Trophoblast cell (in vitro differentiated cells and primary cell): ENCODE data around the gene IER5.

ENCODE experiments used
- DNase-seq, 2 donors: peaks; one replicate each; pipeline ENCODE4 v3.0.0-alpha.2; 2016
- H2AFZ ChIP-seq: 2 replicates; pipeline ENCODE4 v1.6.1; 2013; ENCODE audit warnings: low read length, moderate library complexity, mild to moderate bottlenecking; ENCODE audit not compliant: insufficient read depth, poor library complexity
- H2AK5ac ChIP-seq: 2 replicates; pipeline ENCODE4 v1.6.1; 2013; ENCODE audit warnings: mild to moderate bottlenecking, low read length
- H2BK120ac ChIP-seq: 2 replicates; pipeline ENCODE4 v1.6.1; 2013; ENCODE audit warnings: low read length, mild to moderate bottlenecking, moderate library complexity; ENCODE audit not compliant: insufficient read depth, poor library complexity
- H2BK12ac ChIP-seq: 2 replicates; pipeline ENCODE4 v1.6.1; 2013; ENCODE audit warnings: mild to moderate bottlenecking, low read length, moderate library complexity
- H2BK5ac ChIP-seq: 2 replicates; pipeline ENCODE4 v1.6.1; 2013; ENCODE audit warnings: low read length, low read depth, moderate library complexity, mild to moderate bottlenecking; ENCODE audit not compliant: poor library complexity
- H3K14ac ChIP-seq: 2 replicates; pipeline ENCODE4 v1.6.1; 2013; ENCODE audit warnings: mild to moderate bottlenecking, low read length
- H3K18ac ChIP-seq: 2 replicates; pipeline ENCODE4 v1.6.1; 2013; ENCODE audit warnings: mild to moderate bottlenecking, low read length
- H3K23ac ChIP-seq: 2 replicates; pipeline ENCODE4 v1.6.1; 2013; ENCODE audit warnings: low read length
- H3K27ac ChIP-seq: 2 replicates; pipeline ENCODE4 v1.5.1; 2013; ENCODE audit warnings: low read depth, mild to moderate bottlenecking, inconsistent platforms, low read length, moderate library complexity
- H3K27me3 ChIP-seq: 2 replicates; pipeline ENCODE4 v1.6.1; 2013; ENCODE audit warnings: inconsistent platforms, mild to moderate bottlenecking, low read length, moderate library complexity; ENCODE audit not compliant: insufficient read depth
- H3K36me3 ChIP-seq, 2 experiments: 1 replicate in 1 of 2; 2 replicates in 1 of 2; pipeline ENCODE4 v1.6.1; 2013; ENCODE audit warnings: low read length in 2 of 2, mild to moderate bottlenecking in 2 of 2, moderate library complexity in 1 of 2; ENCODE audit not compliant: insufficient read depth in 2 of 2, control insufficient read depth in 1 of 2
- H3K4ac ChIP-seq: 2 replicates; pipeline ENCODE4 v1.6.1; 2013; ENCODE audit warnings: low read depth, mild to moderate bottlenecking, low read length, moderate library complexity
- H3K4me1 ChIP-seq, 2 experiments: 1 replicate in 1 of 2; 2 replicates in 1 of 2; pipeline ENCODE4 v1.6.1; 2013; ENCODE audit warnings: low read length in 2 of 2, mild to moderate bottlenecking in 2 of 2, moderate library complexity in 1 of 2; ENCODE audit not compliant: insufficient read depth in 2 of 2, control insufficient read depth in 1 of 2
- H3K4me2 ChIP-seq: 2 replicates; pipeline ENCODE4 v1.6.1; 2013; ENCODE audit warnings: inconsistent platforms, mild to moderate bottlenecking, low read length, moderate library complexity
- H3K4me3 ChIP-seq: 2 replicates; pipeline ENCODE4 v1.5.1; 2013; ENCODE audit warnings: mild to moderate bottlenecking, low read depth, low read length, inconsistent platforms
- H3K79me1 ChIP-seq: one replicate; pipeline ENCODE4 v1.6.1; 2013; ENCODE audit warnings: low read length
- H3K79me2 ChIP-seq: 2 replicates; pipeline ENCODE4 v1.6.1; 2013; ENCODE audit warnings: low read length, mild to moderate bottlenecking; ENCODE audit not compliant: control insufficient read depth, insufficient read depth, poor library complexity
- H3K9ac ChIP-seq: 2 replicates; pipeline ENCODE4 v1.6.1; 2013; ENCODE audit warnings: mild to moderate bottlenecking, low read length
- H3K9me3 ChIP-seq: 2 replicates; pipeline ENCODE4 v1.6.1; 2013; ENCODE audit warnings: low read depth, mild to moderate bottlenecking, control low read depth, inconsistent platforms, low read length; ENCODE audit not compliant: insufficient read depth
- H4K12ac ChIP-seq: 2 replicates; pipeline ENCODE4 v1.6.1; 2013; ENCODE audit warnings: low read depth, mild to moderate bottlenecking, low read length, moderate library complexity
- H4K8ac ChIP-seq: 2 replicates; pipeline ENCODE4 v1.6.1; 2013; ENCODE audit warnings: low read depth, mild to moderate bottlenecking, low read length, moderate library complexity
- H4K91ac ChIP-seq: one replicate; pipeline ENCODE4 v1.6.1; 2013; ENCODE audit warnings: low read depth, mild to moderate bottlenecking, low read length, moderate library complexity
- WGBS: extraction: QIAGEN DNeasy Blood & Tissue Kit; methylation state at CpG from one replicate; pipeline ENCODE4 v1.1.7; 2013; ENCODE audit warnings: missing lambda C conversion rate; ENCODE audit not compliant: insufficient read length, insufficient coverage; ENCODE audit errors: extremely low coverage; 5-methylcytosine and 5-hydroxymethylcytosine counted together

IER5 gene

GRCh38 chr1:181086926-181087325 lies 1.6 kb upstream of the IER5 start:
- Histone ChIP-seq H3K36me3 (no peaks in the 10 kb centered on the region), H3K79me1 (peaks cover 15% of the 10 kb centered on the region), H3K9ac (no peak overlapping the region), H2BK120ac (no peak overlapping the region), H4K12ac (no peak overlapping the region), H2BK12ac (no peak overlapping the region), H3K4me1 (peaks cover 0 to 2% of the 10 kb centered on the region in 2 experiments), H2AFZ (no peak overlapping the region), H4K91ac (no peak overlapping the region), H3K27me3 (no peaks in the 10 kb centered on the region), H2BK5ac (no peak overlapping the region), H3K79me2 (peaks cover 12% of the 10 kb centered on the region), H3K23ac (no peak overlapping the region), H2AK5ac (no peak overlapping the region), H3K14ac (no peak overlapping the region), H3K18ac (no peak overlapping the region), H3K4me3 (no peak overlapping the region), H3K4ac (no peak overlapping the region), H3K9me3 (peaks cover 2% of the 10 kb centered on the region), H3K27ac (no peak overlapping the region), H3K4me2 (no peak overlapping the region), H4K8ac (no peak overlapping the region)
- WGBS, result no CpG with 5 or more reads among the region's 5 CpGs
- DNase-seq, result peak; percentile 80 to 81

DNA sequence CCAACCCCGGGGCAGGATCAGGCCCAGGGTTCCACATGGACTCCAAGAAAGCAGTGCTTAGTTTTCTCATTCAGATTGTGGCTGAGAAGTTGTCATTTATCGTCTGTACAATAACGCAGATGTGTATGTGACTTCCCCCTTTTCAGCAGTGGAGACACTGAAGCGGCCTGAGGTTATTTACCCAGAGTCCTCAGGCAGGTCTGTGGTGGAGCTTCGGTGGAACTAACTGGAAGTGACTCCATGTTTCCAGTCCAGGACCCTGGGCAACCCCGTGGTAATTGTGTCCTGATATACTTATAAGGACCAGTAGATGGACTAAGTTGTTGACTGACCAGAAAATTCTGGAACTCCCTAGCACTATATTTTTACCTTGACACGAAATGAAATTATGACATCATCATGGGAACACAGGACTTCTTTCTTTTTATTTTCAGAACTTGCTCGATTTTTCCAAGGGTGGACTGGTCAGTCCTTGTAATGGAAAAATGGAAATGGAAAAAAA lies 1.0 kb upstream of the IER5 start:
- H3K9ac ChIP-seq, result no peak overlapping the region
- H4K91ac ChIP-seq, result no peak overlapping the region
- H2BK120ac ChIP-seq, result no peak overlapping the region
- no peak overlapping the region for H3K4me3 ChIP-seq
- no peak overlapping the region for H3K18ac ChIP-seq
- H3K23ac ChIP-seq, result no peak overlapping the region
- H3K36me3 ChIP-seq, result no peaks in the 10 kb centered on the region
- no peak overlapping the region for H3K4me2 ChIP-seq
- peaks cover 12% of the 10 kb centered on the region for H3K79me2 ChIP-seq
- no peak overlapping the region for H3K4ac ChIP-seq
- H4K12ac ChIP-seq, result no peak overlapping the region
- no peak overlapping the region for H3K14ac ChIP-seq
- no peak overlapping the region for H2BK5ac ChIP-seq
- WGBS, result no CpG with 5 or more reads among the region's 8 CpGs
- H3K9me3 ChIP-seq, result peaks cover 2% of the 10 kb centered on the region
- no peak overlapping the region for H3K27ac ChIP-seq
- no peak overlapping the region for H2AK5ac ChIP-seq
- H3K4me1 ChIP-seq, result peaks cover 0 to 2% of the 10 kb centered on the region in 2 experiments
- peaks cover 15% of the 10 kb centered on the region for H3K79me1 ChIP-seq
- H4K8ac ChIP-seq, result no peak overlapping the region
- H2BK12ac ChIP-seq, result no peak overlapping the region
- H2AFZ ChIP-seq, result no peak overlapping the region
- peak in 1 of 2 donors; percentile 48 for DNase-seq
- H3K27me3 ChIP-seq, result no peaks in the 10 kb centered on the region

DNA sequence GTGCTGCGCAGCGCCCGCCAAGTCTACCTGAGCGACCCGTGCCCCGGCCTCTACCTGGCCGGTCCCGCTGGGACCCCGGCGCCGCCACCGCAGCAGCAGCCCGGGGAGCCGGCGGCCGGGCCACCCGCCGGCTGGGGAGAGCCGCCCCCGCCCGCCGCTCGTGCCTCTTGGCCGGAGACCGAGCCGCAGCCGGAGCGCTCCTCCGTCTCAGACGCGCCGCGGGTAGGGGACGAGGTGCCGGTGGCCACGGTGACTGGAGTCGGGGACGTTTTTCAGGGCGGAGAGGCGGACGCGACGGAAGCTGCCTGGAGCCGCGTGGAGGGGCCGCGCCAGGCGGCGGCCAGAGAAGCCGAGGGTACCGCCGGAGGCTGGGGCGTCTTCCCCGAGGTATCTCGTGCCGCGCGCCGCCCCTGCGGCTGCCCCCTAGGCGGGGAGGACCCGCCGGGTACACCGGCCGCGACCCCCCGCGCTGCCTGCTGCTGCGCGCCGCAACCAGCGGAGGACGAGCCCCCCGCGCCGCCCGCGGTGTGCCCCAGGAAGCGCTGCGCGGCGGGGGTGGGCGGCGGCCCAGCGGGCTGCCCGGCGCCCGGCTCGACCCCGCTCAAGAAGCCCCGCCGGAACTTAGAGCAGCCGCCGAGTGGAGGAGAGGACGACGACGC lies 646 bp downstream of the IER5 start:
- WGBS, result no CpG with 5 or more reads among the region's 97 CpGs
- Histone ChIP-seq H4K12ac (peak overlapping the region; percentile 14), H3K18ac (peak overlapping the region; percentile 40), H3K79me1 (peaks cover 15% of the 10 kb centered on the region), H2BK12ac (peak overlapping the region; percentile 3), H2AFZ (peak overlapping the region; percentile 30), H4K8ac (peak overlapping the region; percentile 61), H3K9me3 (peaks cover 2% of the 10 kb centered on the region), H2AK5ac (no peak overlapping the region), H3K4me2 (peak overlapping the region; percentile 97), H4K91ac (peak overlapping the region; percentile 60), H3K27ac (peak overlapping the region; percentile 31), H3K36me3 (no peaks in the 10 kb centered on the region), H2BK5ac (peak overlapping the region; percentile 32), H3K9ac (peak overlapping the region; percentile 85), H3K4me1 (peaks cover 0 to 2% of the 10 kb centered on the region in 2 experiments), H3K4ac (peak overlapping the region; percentile 92), H3K79me2 (peaks cover 12% of the 10 kb centered on the region), H3K14ac (peak overlapping the region; percentile 63), H3K23ac (no peak overlapping the region), H3K4me3 (peak overlapping the region; percentile 92), H3K27me3 (no peaks in the 10 kb centered on the region), H2BK120ac (peak overlapping the region; percentile 21)
- no peak for DNase-seq

- no CpG with 5 or more reads among the region's 48 CpGs for WGBS
These were observed 1.4 kb downstream of the IER5 start for GRCh38 chr1:181089676-181090544.

More at GRCh38 chr1:181089676-181090544, 1.4 kb downstream of the IER5 start:
- Histone ChIP-seq H2AK5ac (peak overlapping the region; percentile 13), H3K79me2 (peaks cover 12% of the 10 kb centered on the region), H4K12ac (peak overlapping the region; percentile 17), H3K79me1 (peaks cover 15% of the 10 kb centered on the region), H3K18ac (peak overlapping the region; percentile 40), H2BK120ac (peak overlapping the region; percentile 21), H3K9ac (peak overlapping the region; percentile 20), H2AFZ (no peak overlapping the region), H3K27me3 (no peaks in the 10 kb centered on the region), H3K23ac (no peak overlapping the region), H4K8ac (peak overlapping the region; percentile 8), H2BK5ac (peak overlapping the region; percentile 32), H3K4me3 (peak overlapping the region; percentile 92), H3K27ac (peak overlapping the region; percentile 31), H3K36me3 (no peaks in the 10 kb centered on the region), H4K91ac (peak overlapping the region; percentile 60), H3K4ac (peak overlapping the region; percentile 92), H2BK12ac (no peak overlapping the region), H3K9me3 (peaks cover 2% of the 10 kb centered on the region), H3K4me1 (peaks cover 2 to 4% of the 10 kb centered on the region in 2 experiments), H3K4me2 (peak overlapping the region; percentile 97), H3K14ac (peak overlapping the region; percentile 63)
- peak; percentile 75 to 80 for DNase-seq
